GM19395 (cell line): ENCODE measurements around the gene C3orf20.

Experiments used
- ATAC-seq: cut with Tn5 transposase; IDR thresholded peaks from one replicate; pipeline ENCODE4 v1.9.1; 2021; ENCODE audit warnings: mild to moderate bottlenecking, moderate library complexity; ENCODE audit not compliant: unreplicated experiment

The C3orf20 gene

GRCh38 chr3:14772533-14773138, 97.7 kb downstream of the C3orf20 start:
- ATAC-seq = no peak

DNA sequence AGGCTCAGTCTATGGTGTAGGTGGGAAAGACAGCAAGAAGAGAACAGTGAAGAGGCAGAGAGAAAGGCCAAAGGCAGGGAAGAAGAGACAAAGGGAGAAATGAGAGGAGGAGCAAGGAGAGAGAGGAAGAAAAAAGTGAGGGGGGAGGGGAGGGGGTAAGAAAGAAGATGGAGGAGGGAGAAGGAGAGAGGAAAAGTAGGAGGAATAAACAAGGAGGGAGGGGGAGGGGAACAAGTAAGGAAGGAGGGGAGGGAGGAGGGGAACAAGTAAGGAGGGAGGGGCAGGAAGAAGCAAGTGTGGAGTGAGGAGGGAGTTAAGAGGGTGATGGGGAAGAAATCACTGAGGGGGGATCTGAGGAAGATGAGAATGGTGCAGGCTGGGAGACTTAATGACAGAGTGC, 98.3 kb downstream of the C3orf20 start:
- no peak for ATAC-seq

DNA sequence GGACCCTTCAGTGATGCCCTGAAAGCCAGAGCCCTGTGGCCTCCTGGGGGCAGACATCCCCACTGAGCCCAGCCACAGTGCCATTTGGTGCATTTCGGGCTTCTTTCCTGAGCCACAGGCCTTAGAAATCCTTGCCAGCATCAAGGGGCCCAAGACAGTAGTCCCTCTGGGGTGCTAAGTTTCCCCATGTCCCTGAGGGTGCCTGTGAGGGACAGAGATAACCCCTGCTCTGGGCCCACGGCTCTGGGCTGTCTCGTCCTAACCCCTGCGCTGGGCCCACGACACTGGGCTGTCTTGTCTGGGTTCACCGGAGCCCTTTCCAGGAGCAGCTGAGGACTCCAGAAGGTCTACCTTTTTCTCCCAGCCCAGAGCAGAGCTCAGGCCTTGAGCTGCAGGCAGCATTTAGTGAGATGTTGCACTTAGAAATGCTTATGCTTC, 98.8 kb downstream of the C3orf20 start:
- no peak for ATAC-seq

DNA sequence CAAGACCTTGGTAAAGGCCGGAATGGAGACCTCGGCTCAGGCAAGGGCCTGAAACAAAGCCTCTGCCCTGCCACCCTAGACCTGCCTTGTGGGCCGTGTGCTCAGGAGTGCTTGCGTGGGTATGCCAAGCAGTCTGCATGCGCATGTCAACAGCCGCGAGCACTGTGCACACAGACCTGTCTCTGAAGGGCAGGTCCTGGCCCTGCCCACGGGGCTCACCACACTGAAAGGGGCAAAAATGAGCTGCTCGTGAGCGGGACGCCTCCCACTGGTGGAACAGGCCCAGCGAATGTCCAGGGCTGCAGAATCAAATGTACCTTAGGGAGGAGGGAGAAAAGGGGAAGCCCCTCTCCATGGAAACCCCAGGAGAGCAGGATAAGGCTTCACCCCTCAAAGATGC, 99.5 kb downstream of the C3orf20 start:
- ATAC-seq = no peak

GRCh38 chr3:14775011-14775410, 100.1 kb downstream of the C3orf20 start:
- no peak for ATAC-seq

- ATAC-seq = no peak
Observed at GRCh38 chr3:14775563-14775962, 100.6 kb downstream of the C3orf20 start.

GRCh38 chr3:14779069-14779685, 104.2 kb downstream of the C3orf20 start:
- no peak for ATAC-seq

GRCh38 chr3:14780927-14781507, 106.1 kb downstream of the C3orf20 start:
- no peak for ATAC-seq

DNA sequence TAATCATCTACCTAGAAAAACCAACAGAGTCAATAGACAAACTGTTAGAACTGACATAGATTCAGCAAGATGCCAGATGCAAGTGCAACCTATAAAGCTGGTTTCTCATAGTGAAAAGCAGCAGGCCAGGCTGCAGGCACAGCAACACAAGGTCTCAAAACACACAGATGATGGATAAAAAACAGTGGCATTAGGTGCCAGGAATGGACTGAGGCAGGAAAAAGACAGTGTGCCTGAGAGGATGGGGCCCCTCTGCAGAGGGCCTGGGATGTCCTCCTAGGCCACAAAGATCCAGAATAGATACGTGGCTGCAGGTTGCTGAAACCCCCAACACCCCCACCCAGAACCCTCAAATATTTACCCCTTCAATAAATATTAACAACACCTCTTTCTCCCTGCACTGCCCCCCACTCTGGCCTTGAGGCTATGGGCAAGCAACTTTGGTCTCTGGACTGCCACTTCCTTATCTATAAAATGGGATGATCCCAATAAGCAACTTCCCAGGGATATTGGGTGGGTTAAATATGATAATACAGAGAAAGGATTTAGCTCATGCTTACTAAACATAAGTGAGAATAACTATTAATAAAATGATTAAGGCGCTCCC, 108.6 kb downstream of the C3orf20 start:
- no peak for ATAC-seq

DNA sequence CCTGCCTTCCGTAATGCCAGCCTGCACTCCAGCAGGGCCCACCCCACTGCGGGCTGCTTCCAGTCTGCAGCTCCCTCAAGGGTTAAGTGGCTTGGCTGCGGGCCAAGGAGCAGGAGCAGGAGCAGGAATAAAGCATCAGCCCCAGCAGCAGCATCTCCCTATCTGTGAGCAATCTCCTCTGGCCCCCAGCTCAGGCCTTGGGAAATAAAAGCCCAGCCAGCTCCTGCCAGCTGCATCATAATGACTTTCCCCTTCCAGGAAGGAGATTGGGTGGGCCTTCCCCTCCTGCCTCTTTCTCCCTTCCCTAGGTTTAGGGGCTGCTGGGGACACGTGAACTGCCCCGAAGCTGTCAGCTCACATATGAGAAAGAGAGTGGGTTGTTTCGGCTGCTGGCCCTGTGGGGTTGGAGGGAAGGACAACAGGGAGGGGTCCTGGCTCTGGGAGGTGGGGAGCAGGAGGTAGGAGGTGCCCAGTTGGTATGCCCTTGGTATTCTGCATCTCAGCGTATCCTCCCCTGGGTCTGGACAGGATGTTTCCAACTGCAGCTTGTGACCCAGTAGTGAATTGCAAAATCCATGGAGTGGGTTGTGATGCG, 109.2 kb downstream of the C3orf20 start:
- ATAC-seq = no peak

DNA sequence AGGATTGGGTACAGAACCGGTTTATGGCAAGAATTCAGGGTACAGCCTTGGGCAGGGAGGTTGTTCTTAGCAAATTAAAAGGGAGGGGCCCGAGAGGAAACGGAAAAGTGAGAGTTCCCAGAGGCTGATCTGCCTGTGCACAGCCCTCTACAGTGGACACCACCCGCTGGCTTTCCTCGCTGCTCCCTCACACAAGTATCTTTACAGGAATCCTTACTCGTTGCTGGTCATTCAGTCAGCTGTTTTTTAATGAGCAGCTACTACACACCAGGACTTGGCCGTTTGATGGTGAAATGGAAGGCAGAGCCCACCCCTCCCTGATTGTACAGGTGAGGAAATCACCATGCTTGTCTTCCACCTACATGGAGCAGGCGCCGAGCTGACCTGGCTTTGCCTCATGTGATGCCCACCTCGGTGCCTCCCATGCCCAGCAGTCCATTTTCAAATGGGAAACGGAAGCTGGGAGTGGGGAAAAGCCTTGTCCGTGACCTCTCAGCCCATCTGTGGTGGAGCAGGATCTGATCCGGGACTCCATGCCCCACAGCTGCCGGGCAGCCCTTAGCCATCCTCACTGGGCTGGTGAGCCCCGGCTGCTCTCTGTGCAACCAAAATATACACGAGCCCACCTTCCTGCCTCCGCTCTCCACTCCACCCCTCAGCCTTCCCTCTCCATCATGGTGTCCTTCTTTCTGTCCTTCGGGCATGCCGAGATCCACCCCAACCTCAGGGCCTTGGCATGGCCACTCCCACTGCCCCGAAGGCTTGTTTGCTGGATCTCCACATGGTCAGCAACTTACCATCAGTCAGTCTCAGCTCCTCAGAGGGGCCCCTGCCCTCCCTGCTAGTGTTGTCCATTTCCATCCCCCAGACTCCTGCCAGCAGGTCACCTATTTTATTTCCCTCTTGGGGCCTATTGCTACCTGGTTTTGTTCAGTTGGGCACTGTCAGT, 110.5 kb downstream of the C3orf20 start:
- ATAC-seq = no peak

DNA sequence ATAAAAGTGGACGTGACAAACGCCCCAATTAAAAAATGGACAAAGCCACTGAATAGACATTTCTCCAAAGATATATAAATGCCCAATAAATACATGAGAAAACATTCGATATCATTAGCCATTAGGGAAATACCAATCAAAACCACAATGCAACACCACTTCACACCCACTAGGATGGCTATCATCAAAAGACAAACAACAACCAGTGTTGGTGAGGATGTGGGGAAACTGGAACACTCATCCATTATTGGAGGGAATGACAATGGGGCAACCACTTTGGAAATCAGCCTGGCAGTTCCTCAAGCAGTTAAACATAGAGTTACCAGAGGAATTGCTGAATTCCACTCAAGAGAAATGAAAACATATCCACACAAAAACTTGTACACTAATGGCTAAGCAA, 111.4 kb downstream of the C3orf20 start:
- no peak for ATAC-seq

- no peak for ATAC-seq
Observed at GRCh38 chr3:14787630-14788029, 112.7 kb downstream of the C3orf20 start.

DNA sequence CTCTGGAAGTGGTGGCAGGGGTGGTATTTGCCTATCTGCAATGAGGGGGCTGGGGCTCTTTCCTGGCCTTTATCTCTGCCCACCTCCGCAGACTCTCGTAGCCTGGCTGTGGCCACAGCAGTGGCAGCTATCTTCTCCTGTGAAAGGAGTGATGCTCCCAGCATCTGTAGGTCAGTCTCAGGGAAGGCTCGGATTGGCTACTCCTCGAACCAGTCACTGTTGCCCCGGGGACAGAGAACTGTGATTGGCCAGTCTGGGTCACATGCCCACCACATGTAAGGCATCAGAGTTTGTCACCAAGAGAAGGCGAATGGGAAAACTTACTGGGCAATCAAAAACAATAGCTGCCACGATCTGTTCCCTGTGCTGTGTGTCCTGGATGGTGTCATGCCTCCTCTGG, 113.7 kb downstream of the C3orf20 start:
- no peak for ATAC-seq

DNA sequence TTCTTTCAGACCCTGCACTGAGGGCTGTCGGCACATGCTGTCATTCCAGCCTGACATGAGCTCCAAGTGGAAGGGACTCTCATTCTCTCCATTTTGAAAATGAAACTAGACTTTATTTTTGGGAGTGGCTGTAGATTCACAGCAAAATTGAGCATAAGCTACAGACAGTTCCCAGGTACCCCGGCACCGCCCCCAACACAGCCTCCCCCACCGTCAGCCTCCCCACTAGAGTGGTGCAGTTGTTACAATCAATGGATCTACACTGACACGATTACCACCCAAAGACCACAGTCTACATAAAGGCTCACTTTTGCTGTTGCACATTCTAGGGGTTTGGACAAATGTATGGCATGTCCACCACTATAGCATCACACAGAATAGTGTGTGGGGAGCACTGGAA, 114.3 kb downstream of the C3orf20 start:
- no peak for ATAC-seq

GRCh38 chr3:14789640-14790285, 114.8 kb downstream of the C3orf20 start:
- no peak for ATAC-seq

DNA sequence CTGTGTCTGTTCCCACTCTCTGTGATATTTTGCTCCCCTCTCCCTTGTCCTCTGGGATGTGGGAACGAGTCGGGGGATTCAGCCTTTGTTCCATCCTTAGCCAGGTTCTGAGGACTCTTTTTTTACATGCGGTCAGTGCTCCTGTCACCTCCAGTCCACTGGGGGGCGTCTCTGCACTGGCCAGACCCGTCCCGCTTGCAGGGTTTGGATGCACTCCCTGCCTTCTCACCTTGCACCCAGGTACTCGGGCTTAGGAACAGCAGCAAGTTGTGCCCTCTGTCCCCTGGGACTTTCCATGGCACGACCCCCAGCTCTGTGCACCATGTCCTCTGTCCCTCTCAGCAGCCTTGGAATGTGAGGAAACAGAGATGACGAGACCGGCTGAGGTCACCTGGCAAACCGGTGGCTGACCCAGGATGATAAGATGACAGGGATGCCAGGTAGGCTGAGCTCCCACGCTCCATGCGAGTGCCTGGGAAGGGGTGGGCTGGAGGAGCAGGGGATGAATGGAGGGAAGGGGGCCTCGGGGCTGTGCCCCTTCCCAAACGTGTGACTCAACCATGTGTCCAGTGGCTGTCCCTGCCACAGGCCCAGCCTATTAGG, 116.5 kb downstream of the C3orf20 start:
- peak; percentile 52 for ATAC-seq

- ATAC-seq = no peak
Observed at GRCh38 chr3:14792691-14793121, 117.8 kb downstream of the C3orf20 start.

DNA sequence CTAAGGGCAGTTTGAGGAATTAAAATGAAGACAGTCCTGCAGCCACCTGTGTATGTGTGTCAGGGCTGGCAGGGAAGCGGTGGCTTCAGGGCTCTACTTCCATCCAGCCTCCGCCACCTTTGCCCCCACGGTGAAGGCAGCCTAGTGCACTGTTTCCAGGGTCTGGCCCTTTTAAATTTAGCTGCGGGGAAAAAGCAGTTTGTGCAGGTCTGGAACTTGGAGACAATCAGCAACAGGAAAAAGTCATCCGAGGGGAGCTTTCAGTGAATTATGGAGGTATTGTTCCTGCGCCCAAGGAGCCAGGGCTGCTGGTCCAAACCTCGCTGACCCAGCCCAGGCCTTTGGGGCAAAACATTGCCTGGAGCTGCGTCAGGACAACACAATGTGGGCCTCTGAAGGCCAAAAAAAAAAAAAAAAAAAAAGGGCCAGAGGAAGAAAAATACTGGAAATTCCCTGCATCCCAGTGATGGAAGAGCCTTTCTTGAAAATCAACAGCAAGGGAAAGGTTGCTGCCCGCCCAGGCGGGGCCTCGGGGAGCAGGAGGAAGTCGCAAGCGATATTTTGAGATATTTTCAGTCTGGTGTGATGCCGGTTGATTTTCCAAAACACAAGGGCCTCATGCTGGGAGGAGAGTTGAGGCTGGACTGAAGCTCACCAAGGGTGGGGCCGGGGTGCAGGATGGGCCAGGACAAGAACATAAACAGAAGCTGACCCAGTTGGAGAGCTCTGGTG, 118.4 kb downstream of the C3orf20 start:
- ATAC-seq = no peak
